ENCODE data around the gene SORL1.

DNA sequence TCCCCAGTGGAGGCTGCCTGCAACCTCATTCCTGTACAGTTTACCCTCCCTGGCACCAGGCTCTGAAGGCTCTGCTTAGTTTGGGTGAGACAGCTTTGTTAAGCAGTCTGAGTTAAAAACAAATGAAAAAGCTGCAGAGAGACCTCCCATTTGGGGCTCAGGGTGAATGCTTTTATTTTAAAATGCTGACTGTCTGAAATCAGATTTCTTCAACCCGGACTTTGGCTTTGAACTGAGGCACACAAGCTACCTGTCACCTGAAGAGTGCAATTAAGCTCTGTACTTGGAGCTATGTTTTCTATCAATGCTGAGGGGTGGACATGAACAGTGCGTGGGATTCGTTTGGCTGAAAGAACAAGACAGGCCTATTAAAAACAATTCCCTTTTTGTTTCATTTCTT, 218.2 kb downstream of the SORL1 start:
- TF ChIP-seq, protein P1, sequence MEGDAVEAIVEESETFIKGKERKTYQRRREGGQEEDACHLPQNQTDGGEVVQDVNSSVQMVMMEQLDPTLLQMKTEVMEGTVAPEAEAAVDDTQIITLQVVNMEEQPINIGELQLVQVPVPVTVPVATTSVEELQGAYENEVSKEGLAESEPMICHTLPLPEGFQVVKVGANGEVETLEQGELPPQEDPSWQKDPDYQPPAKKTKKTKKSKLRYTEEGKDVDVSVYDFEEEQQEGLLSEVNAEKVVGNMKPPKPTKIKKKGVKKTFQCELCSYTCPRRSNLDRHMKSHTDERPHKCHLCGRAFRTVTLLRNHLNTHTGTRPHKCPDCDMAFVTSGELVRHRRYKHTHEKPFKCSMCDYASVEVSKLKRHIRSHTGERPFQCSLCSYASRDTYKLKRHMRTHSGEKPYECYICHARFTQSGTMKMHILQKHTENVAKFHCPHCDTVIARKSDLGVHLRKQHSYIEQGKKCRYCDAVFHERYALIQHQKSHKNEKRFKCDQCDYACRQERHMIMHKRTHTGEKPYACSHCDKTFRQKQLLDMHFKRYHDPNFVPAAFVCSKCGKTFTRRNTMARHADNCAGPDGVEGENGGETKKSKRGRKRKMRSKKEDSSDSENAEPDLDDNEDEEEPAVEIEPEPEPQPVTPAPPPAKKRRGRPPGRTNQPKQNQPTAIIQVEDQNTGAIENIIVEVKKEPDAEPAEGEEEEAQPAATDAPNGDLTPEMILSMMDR (IDR thresholded peaks at IDR 0.05): no peak
- TF ChIP-seq POLR2A (IDR thresholded peaks at IDR 0.05; ENCODE audit: low read depth) (no peak), POLR2AphosphoS5 (IDR thresholded peaks at IDR 0.05) (no peak), EP300 (IDR thresholded peaks at IDR 0.05) (no peak)
